HG03095 (cell line): Measurements from ENCODE around the gene AHSG.

Experiments
- ATAC-seq: cut with Tn5 transposase; IDR thresholded peaks from one replicate; pipeline ENCODE4 v1.9.1; 2021; ENCODE audit warnings: moderate library complexity; ENCODE audit not compliant: unreplicated experiment

The AHSG gene

GRCh38 chr3:186639778-186640472 is 27.1 kb downstream of the AHSG start, which contains the start of gene FETUB:
TSS of gene FETUB (plus strand) at chr3:186640399. CDS start at chr3:186640461, 62 bp downstream.
- ATAC-seq, result no peak

DNA sequence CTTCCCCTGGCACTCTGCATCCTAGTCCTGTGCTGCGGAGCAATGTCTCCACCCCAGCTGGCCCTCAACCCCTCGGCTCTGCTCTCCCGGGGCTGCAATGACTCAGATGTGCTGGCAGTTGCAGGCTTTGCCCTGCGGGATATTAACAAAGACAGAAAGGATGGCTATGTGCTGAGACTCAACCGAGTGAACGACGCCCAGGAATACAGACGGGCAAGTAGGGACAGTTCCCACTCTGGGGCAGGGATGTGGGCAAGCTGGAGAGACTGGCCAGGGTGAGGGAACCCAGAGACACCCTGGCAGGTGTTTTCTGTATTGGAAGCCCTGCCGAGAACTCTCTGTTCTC is 27.6 kb downstream of the AHSG start:
- no peak for ATAC-seq

DNA sequence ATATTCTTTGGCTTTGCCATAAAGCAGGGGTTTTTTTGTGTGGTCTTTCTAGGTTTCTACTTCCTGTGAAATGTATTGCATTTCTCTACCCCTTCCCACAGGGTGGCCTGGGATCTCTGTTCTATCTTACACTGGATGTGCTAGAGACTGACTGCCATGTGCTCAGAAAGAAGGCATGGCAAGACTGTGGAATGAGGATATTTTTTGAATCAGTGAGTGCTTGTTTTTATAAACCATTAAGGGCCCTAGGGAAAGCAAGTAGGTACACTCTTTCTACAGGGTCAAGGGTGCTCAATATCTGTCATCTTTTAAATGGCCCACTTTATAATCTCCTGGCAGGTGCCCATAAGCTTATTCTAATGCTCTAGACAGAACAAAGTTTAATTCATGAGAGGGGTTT is 28.1 kb downstream of the AHSG start:
- no peak for ATAC-seq

GRCh38 chr3:186642014-186642413 is 29.2 kb downstream of the AHSG start:
- no peak for ATAC-seq

- ATAC-seq, result no peak
These were observed 30.6 kb downstream of the AHSG start for GRCh38 chr3:186643493-186643892.

DNA sequence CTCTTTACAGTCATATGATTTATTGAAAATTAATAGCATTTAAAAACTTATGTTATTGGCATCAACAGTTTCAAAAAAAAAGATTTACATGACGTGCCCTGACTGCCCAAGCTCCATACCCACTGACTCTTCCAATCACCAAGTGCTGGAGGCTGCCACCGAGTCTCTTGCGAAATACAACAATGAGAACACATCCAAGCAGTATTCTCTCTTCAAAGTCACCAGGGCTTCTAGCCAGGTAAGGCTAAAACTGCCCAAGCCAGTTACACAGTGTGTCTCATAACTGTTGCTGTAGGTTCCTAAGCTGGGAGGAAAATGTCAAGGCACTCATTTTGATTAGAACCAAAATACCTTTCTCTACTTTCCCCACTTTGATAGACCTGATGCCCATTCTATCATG is 31.8 kb downstream of the AHSG start:
- no peak for ATAC-seq

DNA sequence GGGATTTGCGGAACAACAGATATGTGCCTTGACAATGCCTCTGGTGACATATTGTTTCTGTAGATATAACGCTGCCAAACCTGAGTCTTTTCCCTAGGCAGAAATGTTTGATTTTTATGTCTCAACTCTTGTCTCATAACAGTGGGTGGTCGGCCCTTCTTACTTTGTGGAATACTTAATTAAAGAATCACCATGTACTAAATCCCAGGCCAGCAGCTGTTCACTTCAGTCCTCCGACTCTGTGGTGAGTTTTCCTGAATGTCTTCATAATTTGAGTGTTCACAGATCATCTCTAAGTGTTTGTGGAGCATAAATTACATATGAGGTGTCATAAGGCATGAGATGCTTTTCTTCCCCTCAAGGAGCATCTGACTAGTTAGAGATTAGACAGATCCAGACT is 33.2 kb downstream of the AHSG start:
- ATAC-seq, result no peak

DNA sequence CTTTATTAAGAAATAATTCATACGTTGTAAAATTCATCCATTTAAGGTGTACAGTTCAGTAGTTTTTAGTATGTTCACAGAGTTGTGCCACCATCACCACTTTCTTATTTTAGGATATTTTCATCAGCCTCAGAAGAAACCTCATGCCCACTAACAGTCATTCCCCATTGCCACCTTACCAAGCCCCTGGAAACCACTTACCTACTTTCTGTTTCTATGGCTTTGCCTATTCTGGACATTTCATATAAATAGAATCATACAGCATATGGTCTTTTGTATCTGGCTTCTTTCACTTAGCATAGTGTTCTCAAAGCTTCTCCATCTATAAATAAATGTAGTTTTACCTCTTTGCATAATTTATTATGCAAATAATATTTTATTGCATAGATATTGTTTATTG is 34.0 kb downstream of the AHSG start:
- ATAC-seq, result no peak

- ATAC-seq, result no peak
These were observed 36.0 kb downstream of the AHSG start for GRCh38 chr3:186648851-186649250.

DNA sequence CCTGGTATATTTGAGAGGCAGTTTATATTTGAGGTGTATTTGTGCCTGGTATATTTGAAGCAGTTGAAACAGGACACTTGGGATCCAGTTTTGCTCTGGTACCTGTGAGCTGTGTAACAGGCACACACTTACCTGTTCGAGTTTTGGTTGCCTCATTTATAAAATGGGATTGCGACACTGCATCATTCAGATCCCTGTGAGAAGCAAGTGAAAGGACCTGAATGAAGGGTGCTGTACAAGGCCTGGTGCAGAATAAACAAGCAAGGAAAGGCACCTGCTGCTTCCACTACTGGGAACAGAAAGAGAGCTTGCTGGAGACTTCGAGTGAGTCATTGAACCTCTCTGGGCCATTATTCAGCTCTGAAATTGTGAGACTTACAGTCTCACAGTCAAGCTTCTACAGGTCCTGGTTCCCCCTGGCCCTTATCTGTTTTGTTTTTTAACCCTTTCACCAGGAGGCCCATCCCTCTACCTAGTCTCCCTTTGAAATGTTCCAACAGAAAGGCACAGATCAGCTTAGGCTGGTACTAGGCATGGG is 38.9 kb downstream of the AHSG start:
- ATAC-seq, result no peak

- ATAC-seq, result peak; percentile 95
These were observed 40.3 kb downstream of the AHSG start for GRCh38 chr3:186653080-186653707.

DNA sequence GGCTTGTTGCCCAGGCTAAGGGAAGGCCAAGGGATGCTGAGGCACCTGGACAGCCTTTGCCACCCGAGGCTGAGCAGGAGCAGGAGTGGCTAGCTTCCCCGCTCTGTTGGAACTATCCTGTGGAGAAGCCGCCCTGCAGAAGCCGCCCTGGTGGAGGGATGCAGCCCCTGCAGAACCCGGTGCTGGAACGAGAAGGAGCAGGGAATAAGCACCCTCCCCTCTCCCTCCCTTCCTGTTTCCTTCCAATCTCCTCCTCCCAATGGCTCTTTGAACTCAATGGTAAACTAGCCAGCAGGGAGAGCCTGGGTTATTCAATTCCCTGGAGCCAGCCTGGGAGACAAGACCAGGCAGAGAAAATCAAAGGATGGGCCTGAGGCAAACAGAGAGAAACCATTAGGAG is 41.1 kb downstream of the AHSG start:
- ATAC-seq, result no peak

DNA sequence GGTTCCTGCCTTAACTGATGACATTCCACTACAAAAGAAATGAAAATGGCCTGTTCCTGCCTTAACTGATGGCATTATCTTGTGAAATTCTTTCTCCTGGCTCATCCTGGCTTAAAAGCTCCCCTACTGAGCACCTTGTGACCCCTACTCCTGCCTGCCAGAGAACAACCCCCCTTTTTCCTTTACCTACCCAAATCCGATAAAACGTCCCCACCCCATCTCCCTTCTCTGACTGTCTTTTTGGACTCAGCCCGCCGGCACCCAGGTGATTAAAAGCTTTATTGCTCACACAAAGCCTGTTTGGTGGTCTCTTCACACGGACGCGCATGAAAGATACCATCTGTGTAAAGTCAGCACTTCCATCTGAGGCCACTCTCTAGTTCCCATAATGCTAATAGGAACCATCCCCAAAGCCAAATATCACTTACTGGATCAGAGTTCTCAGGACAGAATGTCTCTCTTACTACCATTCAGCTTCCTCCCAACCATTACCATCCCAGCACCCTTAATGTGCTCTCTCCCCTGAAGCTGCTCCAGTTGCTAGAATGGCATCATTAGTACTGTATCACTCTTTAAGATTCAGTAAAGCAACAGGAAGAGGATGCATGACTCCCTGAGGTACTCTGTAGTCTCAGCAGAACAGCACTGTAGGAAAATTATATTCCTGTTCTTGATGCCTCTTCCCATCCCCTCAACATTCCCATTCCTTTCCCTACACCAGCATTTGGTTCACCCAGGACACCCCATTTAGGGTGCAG is 50.7 kb downstream of the AHSG start:
- ATAC-seq, result no peak

GRCh38 chr3:186664119-186664495 is 51.2 kb downstream of the AHSG start:
- no peak for ATAC-seq

DNA sequence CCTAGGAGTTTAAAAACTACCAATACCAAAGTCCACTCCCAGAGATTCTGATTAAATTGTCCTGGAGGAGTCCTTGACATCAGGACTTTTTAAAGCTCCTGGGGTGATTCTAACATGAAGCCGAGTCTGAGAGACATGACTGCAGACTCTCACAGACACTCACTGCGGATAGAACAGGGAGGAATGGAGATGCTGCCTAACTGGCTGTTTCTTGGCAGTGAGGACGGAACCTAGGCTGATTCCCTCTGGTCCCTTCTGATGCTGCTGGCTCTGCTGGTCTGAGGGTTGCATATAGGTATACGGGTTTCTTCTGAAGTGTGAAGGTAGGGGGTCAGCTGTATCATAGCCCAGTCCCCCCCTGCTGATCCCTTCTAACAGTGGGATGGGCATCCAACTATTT is 51.6 kb downstream of the AHSG start:
- no peak for ATAC-seq

GRCh38 chr3:186665625-186666188 is 52.8 kb downstream of the AHSG start, which contains the start of gene HRG:
TSS of gene HRG (plus strand) at chr3:186666014. CDS start at chr3:186666032, 18 bp downstream.
- no peak for ATAC-seq

GRCh38 chr3:186668426-186668825 is 55.6 kb downstream of the AHSG start:
- ATAC-seq, result no peak

DNA sequence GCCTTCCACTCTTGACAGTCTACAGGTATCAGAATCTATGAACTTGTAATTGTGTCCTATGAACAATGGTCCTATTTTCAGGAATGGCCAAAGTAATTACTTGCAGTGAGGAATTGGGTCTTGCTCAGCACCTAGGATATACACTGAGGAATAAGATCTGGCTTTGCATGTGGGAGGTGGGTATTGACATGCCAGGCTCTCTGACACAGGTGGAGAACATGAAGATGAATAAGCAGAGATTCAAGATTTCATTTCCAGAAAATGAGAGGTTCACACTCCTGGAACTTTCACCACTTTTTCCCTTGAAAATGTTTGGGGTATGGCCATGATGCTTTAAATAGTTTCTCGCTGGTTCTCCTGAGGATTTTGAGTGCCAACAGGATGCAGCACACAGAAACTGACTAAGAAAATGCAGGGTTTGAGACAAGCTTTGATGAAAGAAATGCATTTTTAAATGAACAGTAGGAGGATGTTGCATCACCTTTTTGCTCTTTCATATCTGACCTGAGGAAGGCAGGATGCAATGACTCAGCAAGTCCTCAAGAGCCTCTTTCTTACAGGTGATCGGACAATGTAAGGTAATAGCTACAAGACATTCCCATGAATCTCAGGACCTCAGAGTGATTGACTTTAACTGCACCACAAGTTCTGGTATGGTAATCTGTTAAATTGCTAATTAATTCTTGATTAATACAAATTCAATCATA is 56.7 kb downstream of the AHSG start:
- no peak for ATAC-seq

DNA sequence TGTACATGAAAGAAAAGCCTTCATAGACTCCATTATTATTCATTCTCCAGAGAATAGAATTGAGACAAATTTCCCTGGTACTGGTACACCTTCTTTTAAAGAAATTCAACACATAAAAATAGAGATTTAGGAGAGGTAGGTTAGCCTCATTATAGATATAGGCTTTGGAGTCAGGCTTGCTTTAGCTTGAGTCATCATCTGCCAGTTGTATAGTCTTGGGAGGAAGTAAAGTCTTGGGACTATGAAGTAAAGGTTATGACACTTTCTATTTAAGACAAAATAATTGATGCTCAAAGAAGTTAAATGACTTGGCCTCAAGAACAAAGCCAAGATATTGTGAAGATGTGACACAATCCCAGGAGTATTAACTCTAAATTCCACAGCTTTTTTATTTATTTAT is 57.3 kb downstream of the AHSG start:
- no peak for ATAC-seq
